Mesodermal cell (in vitro differentiated cells): Measurements from ENCODE around the gene GOLGA6C.

ENCODE experiments used
- H3K27ac ChIP-seq: 2 replicates; pipeline ENCODE4 v1.7.0; 2013; ENCODE audit warnings: mild to moderate bottlenecking, low read depth, low read length, moderate library complexity; ENCODE audit not compliant: severe bottlenecking
- H3K36me3 ChIP-seq: 2 replicates; pipeline ENCODE4 v1.7.1; 2013; ENCODE audit warnings: mild to moderate bottlenecking, low read length, moderate library complexity; ENCODE audit not compliant: control insufficient read depth, insufficient read depth
- H3K4me1 ChIP-seq: one replicate; pipeline ENCODE4 v1.7.1; 2013; ENCODE audit warnings: mild to moderate bottlenecking, low read length; ENCODE audit not compliant: insufficient read depth, control insufficient read depth, poor library complexity, severe bottlenecking
- H3K4me3 ChIP-seq: 2 replicates; pipeline ENCODE4 v1.7.0; 2013; ENCODE audit warnings: low read length, control low read depth, mild to moderate bottlenecking; ENCODE audit not compliant: insufficient read depth, poor library complexity, severe bottlenecking; ENCODE audit errors: extremely low read depth
- H3K9me3 ChIP-seq: 2 replicates; pipeline ENCODE4 v1.7.1; 2013; ENCODE audit warnings: mild to moderate bottlenecking, low read length, moderate library complexity; ENCODE audit not compliant: control insufficient read depth
- WGBS, 2 experiments: methylation state at CpG; one replicate each; pipeline ENCODE4 v1.1.5; 2013; ENCODE audit warnings: missing lambda C conversion rate in 2 of 2; ENCODE audit not compliant: insufficient coverage in 2 of 2; 5-methylcytosine and 5-hydroxymethylcytosine counted together

Gene GOLGA6C

GRCh38 chr15:75228787-75229186 is 29.3 kb upstream of the GOLGA6C start:
- H3K36me3 ChIP-seq = no peaks in the 10 kb centered on the region
- H3K27ac ChIP-seq = no peak overlapping the region
- H3K9me3 ChIP-seq = no peaks in the 10 kb centered on the region
- H3K4me3 ChIP-seq = no peak overlapping the region
- WGBS, 2 experiments = 82 to 100% methylated on average over 6 to 7 of the region's 9 CpGs
- H3K4me1 ChIP-seq = peaks cover 12% of the 10 kb centered on the region

DNA sequence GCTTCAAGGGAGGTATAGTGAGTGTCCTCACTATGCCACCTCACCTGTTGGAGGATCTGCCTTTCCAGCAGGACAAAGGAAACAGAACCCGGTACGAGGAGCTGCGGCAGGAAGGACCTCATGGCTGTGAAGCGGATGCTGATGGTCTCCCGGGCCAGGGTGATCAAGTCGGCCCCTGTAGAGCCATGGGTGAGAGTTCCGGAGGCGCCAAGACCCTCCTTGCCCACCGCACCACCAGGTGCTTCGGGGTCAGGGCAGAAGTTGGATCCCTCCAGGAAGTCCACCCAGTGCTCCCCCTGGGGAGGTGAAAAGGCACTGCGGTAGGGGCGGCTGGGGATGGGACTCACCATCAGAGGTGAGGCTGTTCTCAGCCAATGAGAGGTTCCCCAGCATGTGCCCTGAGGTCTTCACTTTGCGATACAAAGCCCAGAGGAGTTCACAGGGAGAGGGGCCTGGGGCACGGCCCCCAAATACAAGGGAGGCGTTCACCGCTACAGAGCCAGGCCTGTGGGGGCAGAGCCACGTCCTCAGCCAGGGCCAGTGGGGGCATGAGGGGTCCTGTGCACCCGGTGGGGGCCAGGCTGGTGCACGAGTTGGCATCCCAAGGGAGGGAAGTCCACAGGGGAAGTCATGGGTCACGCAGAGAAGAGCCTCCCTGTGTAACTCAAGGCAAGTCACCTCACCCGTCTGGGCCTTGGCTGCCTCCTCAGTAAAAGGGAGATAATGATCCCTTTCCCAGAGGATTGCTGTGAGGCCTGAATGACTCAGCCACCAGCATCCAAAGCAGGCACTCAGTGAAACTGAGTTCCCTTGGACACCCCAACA is 28.7 kb upstream of the GOLGA6C start:
- H3K36me3 ChIP-seq = no peaks in the 10 kb centered on the region
- no peaks in the 10 kb centered on the region for H3K9me3 ChIP-seq
- peak overlapping the region; percentile 36 for H3K27ac ChIP-seq
- H3K4me1 ChIP-seq = peaks cover 12% of the 10 kb centered on the region
- WGBS, 2 experiments = 92 to 93% methylated on average over 21 of the region's 21 CpGs
- H3K4me3 ChIP-seq = no peak overlapping the region

DNA sequence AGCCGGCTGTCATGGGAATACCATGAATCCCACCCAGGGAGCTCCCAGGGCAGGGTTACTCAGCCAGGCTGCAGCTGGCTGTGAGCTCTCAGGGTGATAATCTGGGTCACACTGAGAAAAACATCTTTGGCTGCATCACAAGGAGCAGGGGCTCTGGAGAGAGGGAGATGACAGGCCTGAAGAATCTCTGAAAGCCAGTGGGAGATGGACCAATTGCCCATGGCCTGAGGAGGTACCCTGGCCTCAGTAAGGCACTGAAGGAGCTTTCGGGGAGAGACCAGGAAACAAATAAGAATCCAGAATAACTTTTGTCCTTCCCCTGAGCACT is 28.2 kb upstream of the GOLGA6C start:
- WGBS, 2 experiments = 64 to 78% methylated on average over 1 of the region's 2 CpGs

DNA sequence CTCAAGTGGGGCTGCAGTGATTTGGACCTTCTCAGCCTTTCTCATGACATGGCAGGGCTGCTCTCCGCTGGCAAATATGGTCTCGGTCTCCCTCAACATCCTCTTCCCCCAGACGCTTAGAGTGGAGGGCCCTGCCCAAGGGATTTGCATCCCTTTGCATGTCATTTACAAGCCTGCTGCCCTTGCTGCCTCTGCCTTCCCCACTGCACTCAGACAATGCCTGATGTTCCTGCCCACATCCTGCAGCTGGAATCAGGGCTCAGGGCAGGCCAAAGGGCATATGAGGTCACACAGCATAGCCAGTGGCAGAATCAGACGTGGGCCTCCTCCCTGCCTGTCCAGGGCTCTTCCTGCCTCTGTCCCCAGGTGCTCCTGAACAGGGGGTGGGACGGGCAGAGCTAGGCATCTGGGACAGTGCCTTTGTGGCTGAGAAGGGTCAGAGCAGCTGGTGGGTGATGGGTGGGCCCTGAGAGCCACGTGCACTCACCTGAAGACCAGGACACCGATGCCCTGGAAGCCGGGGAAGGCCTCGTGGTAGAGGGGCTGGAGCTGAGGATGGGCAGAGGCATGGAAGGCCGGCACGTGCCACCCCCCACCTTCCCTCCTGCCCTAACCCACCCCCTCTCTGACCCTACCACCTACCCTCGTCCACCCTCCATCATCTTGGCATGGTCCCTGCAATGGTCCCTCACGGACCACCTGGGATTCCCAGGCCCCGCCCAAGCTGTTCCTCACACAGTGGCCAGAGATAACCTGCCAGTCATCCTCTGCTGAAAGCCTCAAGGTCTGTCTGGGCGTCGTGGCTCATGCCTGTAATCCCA is 27.4 kb upstream of the GOLGA6C start:
- H3K4me1 ChIP-seq = peaks cover 12% of the 10 kb centered on the region
- WGBS, 2 experiments = 85 to 87% methylated on average over 9 to 10 of the region's 16 CpGs
- no peaks in the 10 kb centered on the region for H3K9me3 ChIP-seq
- H3K36me3 ChIP-seq = no peaks in the 10 kb centered on the region
- H3K27ac ChIP-seq = no peak overlapping the region
- H3K4me3 ChIP-seq = no peak overlapping the region

More for the DNA sequence above, 28.2 kb upstream of the GOLGA6C start:
- Histone ChIP-seq H3K9me3 (no peaks in the 10 kb centered on the region), H3K4me3 (no peak overlapping the region), H3K27ac (peak overlapping the region; percentile 36), H3K36me3 (no peaks in the 10 kb centered on the region), H3K4me1 (peaks cover 12% of the 10 kb centered on the region)

DNA sequence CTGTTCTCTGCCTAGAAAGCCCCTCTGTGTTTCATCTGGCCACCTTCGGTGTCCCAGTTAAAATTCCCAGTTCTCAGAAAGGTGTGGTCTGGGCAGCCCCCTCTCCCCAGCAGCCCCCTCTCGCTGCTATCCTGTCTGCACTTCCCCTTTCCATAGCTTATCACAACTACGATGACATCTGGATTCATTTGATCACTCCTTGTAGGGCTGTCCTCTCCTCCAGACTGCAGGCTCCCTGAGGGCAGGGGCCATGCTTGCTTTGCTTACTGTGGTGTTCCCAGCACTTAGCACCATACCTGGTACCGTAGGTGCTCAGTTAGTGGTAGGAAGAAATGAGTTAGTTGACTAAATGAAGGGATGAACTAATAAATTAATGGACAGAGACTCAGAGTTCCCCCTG is 26.3 kb upstream of the GOLGA6C start:
- Histone ChIP-seq H3K9me3 (no peaks in the 10 kb centered on the region), H3K4me1 (peaks cover 12% of the 10 kb centered on the region), H3K27ac (no peak overlapping the region), H3K36me3 (no peaks in the 10 kb centered on the region), H3K4me3 (no peak overlapping the region)
- 82 to 89% methylated on average over 3 to 4 of the region's 4 CpGs for WGBS, 2 experiments

DNA sequence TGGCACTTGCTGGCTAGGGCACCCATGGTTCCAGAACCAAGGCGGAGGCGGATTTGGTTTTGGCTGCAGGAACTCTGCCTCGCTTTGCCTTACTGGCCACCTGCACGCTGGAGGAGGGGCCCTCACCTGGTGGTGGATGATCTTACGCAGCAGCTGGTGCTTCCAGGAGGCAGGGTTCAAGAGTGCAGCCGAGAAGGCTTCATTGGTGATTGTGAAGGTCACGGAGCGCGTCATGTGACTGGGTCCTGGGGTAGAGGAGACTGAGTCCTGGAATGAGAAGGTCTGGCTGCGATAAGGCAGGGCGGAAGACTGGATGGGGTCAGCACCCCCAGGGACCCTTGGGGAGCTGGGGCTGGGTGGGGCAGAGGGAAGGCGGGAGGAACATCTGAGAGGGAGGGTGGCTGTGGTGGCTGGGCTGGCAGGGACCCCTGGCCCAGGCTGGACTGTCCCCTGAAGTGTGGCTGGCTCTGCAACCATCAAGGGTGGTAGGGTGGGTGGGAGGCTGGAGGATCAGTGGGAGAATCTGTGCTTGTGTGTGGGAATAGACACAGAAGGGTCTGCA is 25.8 kb upstream of the GOLGA6C start:
- Histone ChIP-seq H3K9me3 (no peaks in the 10 kb centered on the region), H3K27ac (no peak overlapping the region), H3K4me3 (no peak overlapping the region), H3K4me1 (peaks cover 12% of the 10 kb centered on the region), H3K36me3 (no peaks in the 10 kb centered on the region)
- WGBS, 2 experiments = 90 to 93% methylated on average over 12 of the region's 12 CpGs

GRCh38 chr15:75232826-75233503 is 25.2 kb upstream of the GOLGA6C start:
- no peak overlapping the region for H3K4me3 ChIP-seq
- WGBS, 2 experiments = 93 to 94% methylated on average over 16 to 17 of the region's 17 CpGs
- H3K9me3 ChIP-seq = no peaks in the 10 kb centered on the region
- peaks cover 16% of the 10 kb centered on the region for H3K4me1 ChIP-seq
- H3K27ac ChIP-seq = no peak overlapping the region
- H3K36me3 ChIP-seq = no peaks in the 10 kb centered on the region

GRCh38 chr15:75233504-75234190 is 24.5 kb upstream of the GOLGA6C start:
- no peak overlapping the region for H3K4me3 ChIP-seq
- H3K36me3 ChIP-seq = no peaks in the 10 kb centered on the region
- no peak overlapping the region for H3K27ac ChIP-seq
- WGBS, 2 experiments = 87 to 89% methylated on average over 8 to 12 of the region's 14 CpGs
- no peaks in the 10 kb centered on the region for H3K9me3 ChIP-seq
- peaks cover 16% of the 10 kb centered on the region for H3K4me1 ChIP-seq

DNA sequence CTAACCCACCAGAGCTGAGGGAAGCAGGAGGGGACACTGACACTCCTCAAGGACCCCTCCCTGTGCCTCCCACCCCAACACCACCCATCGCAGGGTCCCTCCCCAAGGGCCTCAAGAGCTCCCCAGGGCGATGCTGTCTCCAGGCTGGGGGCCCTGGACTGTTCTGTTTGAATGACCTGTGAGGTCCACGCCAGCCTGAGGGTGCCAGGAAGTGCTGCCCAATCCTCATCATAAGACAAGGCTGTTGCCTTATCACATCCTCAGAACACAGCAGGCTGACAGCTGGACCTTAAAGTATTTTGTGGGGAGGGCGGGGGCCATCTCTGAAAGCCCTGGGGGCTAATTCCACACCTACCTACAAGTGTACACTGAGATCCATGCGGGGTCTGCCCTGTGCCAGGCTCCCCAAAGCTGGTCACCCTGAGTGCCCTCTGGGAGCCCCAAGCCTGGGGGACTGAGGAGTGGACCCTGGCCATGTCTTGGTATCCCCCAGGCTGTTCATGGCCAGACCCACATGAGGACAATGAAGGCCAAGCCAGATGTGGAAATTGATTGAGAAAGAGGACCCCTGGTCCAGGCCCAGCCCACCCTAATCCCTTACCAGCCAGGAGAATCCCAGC is 23.8 kb upstream of the GOLGA6C start:
- H3K4me3 ChIP-seq = no peak overlapping the region
- 90 to 93% methylated on average over 2 to 3 of the region's 5 CpGs for WGBS, 2 experiments
- peaks cover 14% of the 10 kb centered on the region for H3K4me1 ChIP-seq
- H3K9me3 ChIP-seq = no peaks in the 10 kb centered on the region
- no peaks in the 10 kb centered on the region for H3K36me3 ChIP-seq
- H3K27ac ChIP-seq = no peak overlapping the region
